NCI-H510A (cell line): Measurements from ENCODE around the gene CHP2.
"Not testable (repeated sequence)": the region's sequence is repeated elsewhere in the genome, so short reads cannot be mapped to it uniquely, and the experiment has no call there.

Source experiments
- DNase-seq: peaks from one replicate; lab custom pipeline; 2025; lab: John Stamatoyannopoulos, UW

CHP2 gene

GRCh38 chr16:23754594-23755483 lies at the start of gene CHP2:
Gene CHP2, plus strand, starts transcription at chr16:23755026. Its CDS starts 24 bp downstream, at chr16:23755050.
- no peak for DNase-seq

- DNase-seq: no peak
Observed at GRCh38 chr16:23705517-23705902, 49.3 kb upstream of the CHP2 start.

GRCh38 chr16:23706439-23706838 lies 48.4 kb upstream of the CHP2 start:
- no peak for DNase-seq

- no peak for DNase-seq
Observed at GRCh38 chr16:23709536-23709935, 45.3 kb upstream of the CHP2 start.

GRCh38 chr16:23710008-23710407 lies 44.8 kb upstream of the CHP2 start:
- DNase-seq: no peak

GRCh38 chr16:23710504-23710903 lies 44.3 kb upstream of the CHP2 start:
- DNase-seq: no peak

- DNase-seq: no peak
Observed at GRCh38 chr16:23711785-23712184, 43.0 kb upstream of the CHP2 start.

GRCh38 chr16:23712976-23713375 lies 41.9 kb upstream of the CHP2 start, which contains the start of gene ERN2:
Gene ERN2, minus strand, starts transcription at chr16:23713222. Its CDS starts 35 bp downstream, at chr16:23713187.
- DNase-seq: no peak

GRCh38 chr16:23716484-23716883 lies 38.3 kb upstream of the CHP2 start:
- no peak for DNase-seq

GRCh38 chr16:23722613-23723240 lies 32.1 kb upstream of the CHP2 start:
- DNase-seq: not testable (repeated sequence)

- DNase-seq: no peak
Observed at GRCh38 chr16:23724096-23724784, 30.6 kb upstream of the CHP2 start.

- DNase-seq: no peak
Observed at GRCh38 chr16:23724785-23725131, 30.1 kb upstream of the CHP2 start.

- no peak for DNase-seq
Observed at GRCh38 chr16:23726710-23727109, 28.1 kb upstream of the CHP2 start.

- DNase-seq: no peak
Observed at GRCh38 chr16:23728112-23728477, 26.7 kb upstream of the CHP2 start.

GRCh38 chr16:23729503-23730424 lies 25.1 kb upstream of the CHP2 start:
- no peak for DNase-seq

GRCh38 chr16:23734176-23734893 lies 20.5 kb upstream of the CHP2 start:
- DNase-seq: no peak

- DNase-seq: not testable (repeated sequence)
Observed at GRCh38 chr16:23737423-23738028, 17.3 kb upstream of the CHP2 start.

- DNase-seq: no peak
Observed at GRCh38 chr16:23739516-23739915, 15.3 kb upstream of the CHP2 start.

GRCh38 chr16:23741675-23742303 lies 13.0 kb upstream of the CHP2 start:
- no peak for DNase-seq

GRCh38 chr16:23742766-23743165 lies 12.1 kb upstream of the CHP2 start:
- no peak for DNase-seq
